COLO829 (cell line): Measurements from ENCODE around the gene MAP3K19.
"Not testable (repeated sequence)": the region's sequence is repeated elsewhere in the genome, so short reads cannot be mapped to it uniquely, and the experiment has no call there.

Source experiments
- DNase-seq: peaks from one replicate; pipeline ENCODE4 v3.0.0; 2012; ENCODE audit warnings: low spot score

Gene MAP3K19

GRCh38 chr2:135047300-135047699 lies at the start of gene MAP3K19:
MAP3K19 (minus strand) TSS chr2:135047447; CDS start chr2:135024647, 22,800 bp downstream.
- DNase-seq, result no peak

GRCh38 chr2:135096665-135097446 lies 49.6 kb upstream of the MAP3K19 start:
- no peak for DNase-seq

GRCh38 chr2:135095591-135095990 lies 48.3 kb upstream of the MAP3K19 start:
- DNase-seq, result no peak

- no peak for DNase-seq
These were observed 47.3 kb upstream of the MAP3K19 start for GRCh38 chr2:135094508-135094907.

- DNase-seq, result no peak
These were observed 46.6 kb upstream of the MAP3K19 start for GRCh38 chr2:135093670-135094330.

GRCh38 chr2:135093193-135093592 lies 45.9 kb upstream of the MAP3K19 start:
- no peak for DNase-seq

GRCh38 chr2:135091681-135092080 lies 44.4 kb upstream of the MAP3K19 start:
- DNase-seq, result no peak

- not testable (repeated sequence) for DNase-seq
These were observed 42.4 kb upstream of the MAP3K19 start for GRCh38 chr2:135089597-135089996.

- DNase-seq, result no peak
These were observed 39.0 kb upstream of the MAP3K19 start for GRCh38 chr2:135086222-135086621.

- no peak for DNase-seq
These were observed 31.2 kb upstream of the MAP3K19 start for GRCh38 chr2:135078417-135078816.

- no peak for DNase-seq
These were observed 29.3 kb upstream of the MAP3K19 start for GRCh38 chr2:135076556-135076955.

- no peak for DNase-seq
These were observed 27.0 kb upstream of the MAP3K19 start for GRCh38 chr2:135074216-135074615.

- DNase-seq, result no peak
These were observed 25.1 kb upstream of the MAP3K19 start for GRCh38 chr2:135072125-135072997.

GRCh38 chr2:135066710-135067109 lies 19.5 kb upstream of the MAP3K19 start:
- DNase-seq, result no peak

- no peak for DNase-seq
These were observed 16.9 kb upstream of the MAP3K19 start for GRCh38 chr2:135064149-135064548.

GRCh38 chr2:135063210-135063609 lies 16.0 kb upstream of the MAP3K19 start:
- DNase-seq, result no peak

- no peak for DNase-seq
These were observed 12.3 kb upstream of the MAP3K19 start for GRCh38 chr2:135059577-135059976.

GRCh38 chr2:135056790-135057189 lies 9.5 kb upstream of the MAP3K19 start:
- no peak for DNase-seq

GRCh38 chr2:135055182-135055786 lies 8.0 kb upstream of the MAP3K19 start:
- no peak for DNase-seq

GRCh38 chr2:135052997-135053474 lies 5.8 kb upstream of the MAP3K19 start:
- DNase-seq, result no peak

- peak; percentile 70 for DNase-seq
These were observed 5.0 kb upstream of the MAP3K19 start, which contains the start of gene RAB3GAP1 for GRCh38 chr2:135052042-135052876. RAB3GAP1 (plus strand) TSS chr2:135052292; CDS start chr2:135052308, 16 bp downstream.
